ENCODE measurements around the gene TEX261. TPM values are rescaled to one million over a fixed set of nuclear protein-coding genes. Genes with fewer than 3 reads are reported as not detected.

Gene TEX261
- total RNA-seq, 2 experiments from 2014 or later = 34.5 to 45.8 TPM

DNA sequence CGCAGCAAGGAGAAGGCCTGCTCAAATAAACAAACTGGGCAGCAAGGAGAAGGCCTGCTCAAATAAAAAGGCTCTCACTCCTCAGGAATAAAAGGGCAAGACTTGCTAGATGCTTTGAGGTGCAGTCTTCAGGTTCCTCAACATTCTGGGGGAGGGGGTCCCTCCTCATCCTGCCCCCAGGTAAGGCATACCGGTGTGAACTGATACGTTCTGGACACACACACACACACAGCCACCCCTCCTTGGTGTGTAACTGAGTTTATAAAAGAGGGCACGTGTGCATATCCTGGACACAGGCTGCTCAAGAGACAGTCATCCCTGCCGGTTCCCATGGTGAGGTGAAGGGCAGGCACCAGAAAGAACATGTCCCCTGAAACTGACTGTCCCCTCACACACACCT is 4.5 kb downstream of the TEX261 start:
- Histone ChIP-seq H4K20me1 (ENCODE audit: insufficient read depth, low read length) (peaks cover 13% of the 10 kb centered on the region), H3K9me3 (ENCODE audit: low read length) (no peaks in the 10 kb centered on the region), H3K4me2 (ENCODE audit: low read length) (no peak overlapping the region), H2AFZ (ENCODE audit: low read length) (no peak overlapping the region), H3K4me1 (ENCODE audit: insufficient read depth, low read length, poor library complexity, severe bottlenecking) (peaks cover 12% of the 10 kb centered on the region), H3K36me3 (ENCODE audit: insufficient read depth, low read length) (peaks cover 75% of the 10 kb centered on the region), H3K9me2 (ENCODE audit: insufficient read depth, low read length) (no peaks in the 10 kb centered on the region), H3K27ac (ENCODE audit: low read depth, low read length, poor library complexity, severe bottlenecking) (no peak overlapping the region), H3K4me3 (ENCODE audit: low read depth, low read length, poor library complexity, severe bottlenecking) (no peak overlapping the region), H3K79me2 (ENCODE audit: insufficient read depth, low read depth, low read length) (peaks cover 20% of the 10 kb centered on the region)
- DNase-seq (ENCODE audit: low spot score) = no peak
- ChIA-PET POLR2A (no interaction called here), CTCF (ENCODE audit: unreplicated experiment) (no interaction called here)
- no TSS peak for BruUV-seq (replicated peaks)
- intact Hi-C loops (cut with micrococcal nuclease; ENCODE audit: unreplicated experiment) = no loop called here
- TF ChIP-seq CTCF (conservative IDR thresholded peaks at IDR 0.05; ENCODE audit: low read length) (no peak), EZH2phosphoT487 (IDR thresholded peaks at IDR 0.05; ENCODE audit: borderline replicate concordance, low read depth, low read length) (no peak)

DNA sequence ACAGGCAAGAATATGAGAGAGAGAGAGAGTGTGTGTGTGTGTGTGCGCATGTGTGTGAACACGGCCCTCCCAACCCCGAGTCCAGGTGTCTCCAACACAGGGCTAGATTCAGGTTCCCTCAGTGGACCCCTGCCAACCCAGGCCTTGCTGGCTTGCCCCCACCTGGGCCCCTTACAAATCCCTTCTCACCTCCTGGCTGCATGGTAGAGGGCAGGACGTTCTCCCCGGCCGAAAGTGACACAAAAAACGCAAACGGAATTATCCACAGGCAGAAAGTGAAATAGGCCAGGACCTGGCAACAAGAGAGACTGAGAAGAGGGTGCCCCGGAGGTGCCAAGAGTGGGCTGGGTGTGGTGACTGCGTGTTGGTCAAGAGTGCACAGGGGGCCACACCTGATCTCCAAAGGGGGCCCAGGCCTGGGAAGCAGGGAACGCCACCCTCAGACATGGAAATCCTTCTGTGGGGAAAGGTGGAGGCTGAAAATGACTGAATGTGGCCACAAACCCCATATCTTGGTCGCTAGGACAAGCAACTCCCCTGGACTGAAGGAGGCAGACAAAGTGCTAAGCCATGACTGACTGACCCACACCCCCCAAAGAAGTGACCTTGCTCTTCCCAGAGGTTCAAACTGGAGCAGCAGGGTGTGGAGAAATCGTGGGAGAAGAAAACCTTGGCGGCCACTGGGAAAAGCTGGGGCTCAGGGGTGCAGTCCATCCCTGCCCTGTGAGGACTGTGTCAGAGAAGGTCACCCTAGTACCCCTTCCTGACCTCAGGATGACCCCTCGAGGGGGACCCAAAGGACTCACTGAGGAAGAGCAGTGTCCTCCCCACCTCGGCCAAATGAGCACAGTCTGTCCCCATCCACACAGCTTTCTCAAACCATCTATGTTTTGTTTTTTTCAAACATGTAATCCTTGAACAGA is 5.7 kb downstream of the TEX261 start:
- intact Hi-C loops (cut with micrococcal nuclease; ENCODE audit: unreplicated experiment) = no loop called here
- CTCF ChIA-PET (ENCODE audit: unreplicated experiment) = no interaction called here
- POLR2A ChIA-PET = no interaction called here

More for the DNA sequence above, 5.7 kb downstream of the TEX261 start:
- H2AFZ ChIP-seq (ENCODE audit: low read length) = no peak overlapping the region
- H4K20me1 ChIP-seq (ENCODE audit: insufficient read depth, low read length) = peaks cover 11% of the 10 kb centered on the region
- no TSS peak for BruUV-seq (replicated peaks)
- H3K9me3 ChIP-seq (ENCODE audit: low read length) = no peaks in the 10 kb centered on the region
- peaks cover 84% of the 10 kb centered on the region for H3K36me3 ChIP-seq (ENCODE audit: insufficient read depth, low read length)
- no peak overlapping the region for H3K27ac ChIP-seq (ENCODE audit: low read depth, low read length, poor library complexity, severe bottlenecking)
- no peaks in the 10 kb centered on the region for H3K9me2 ChIP-seq (ENCODE audit: insufficient read depth, low read length)
- H3K4me1 ChIP-seq (ENCODE audit: insufficient read depth, low read length, poor library complexity, severe bottlenecking) = peaks cover 12% of the 10 kb centered on the region
- DNase-seq (ENCODE audit: low spot score) = no peak
- H3K4me3 ChIP-seq (ENCODE audit: low read depth, low read length, poor library complexity, severe bottlenecking) = no peak overlapping the region
- no peak overlapping the region for H3K4me2 ChIP-seq (ENCODE audit: low read length)
- TF ChIP-seq CTCF (conservative IDR thresholded peaks at IDR 0.05; ENCODE audit: low read length) = no peak
- TF ChIP-seq EZH2phosphoT487 (IDR thresholded peaks at IDR 0.05; ENCODE audit: borderline replicate concordance, low read depth, low read length) = no peak
- H3K79me2 ChIP-seq (ENCODE audit: insufficient read depth, low read depth, low read length) = peaks cover 14% of the 10 kb centered on the region

Measured in OCI-LY7 (cell line).